ENCODE measurements around the gene SAMD8.

DNA sequence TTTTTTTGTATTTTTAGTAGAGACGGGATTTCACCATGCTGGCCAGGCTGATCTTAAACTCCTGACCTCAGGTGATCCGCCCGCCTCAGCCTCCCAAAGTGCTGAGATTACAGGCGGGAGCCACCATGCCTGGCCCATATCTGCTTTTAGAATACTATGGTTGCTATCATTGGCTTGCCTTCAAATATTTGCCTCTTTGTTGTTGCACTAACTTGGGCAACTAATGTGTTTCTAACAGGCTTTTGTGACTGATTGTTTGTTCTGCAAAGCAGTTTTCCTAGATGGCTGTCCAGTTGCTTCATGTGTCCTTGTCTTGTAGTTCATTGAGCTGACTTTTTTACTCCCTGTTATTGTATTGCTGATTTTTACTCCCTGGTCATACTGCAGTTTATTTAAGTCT lies 108.8 kb downstream of the SAMD8 start:
- TF ChIP-seq, protein P1, sequence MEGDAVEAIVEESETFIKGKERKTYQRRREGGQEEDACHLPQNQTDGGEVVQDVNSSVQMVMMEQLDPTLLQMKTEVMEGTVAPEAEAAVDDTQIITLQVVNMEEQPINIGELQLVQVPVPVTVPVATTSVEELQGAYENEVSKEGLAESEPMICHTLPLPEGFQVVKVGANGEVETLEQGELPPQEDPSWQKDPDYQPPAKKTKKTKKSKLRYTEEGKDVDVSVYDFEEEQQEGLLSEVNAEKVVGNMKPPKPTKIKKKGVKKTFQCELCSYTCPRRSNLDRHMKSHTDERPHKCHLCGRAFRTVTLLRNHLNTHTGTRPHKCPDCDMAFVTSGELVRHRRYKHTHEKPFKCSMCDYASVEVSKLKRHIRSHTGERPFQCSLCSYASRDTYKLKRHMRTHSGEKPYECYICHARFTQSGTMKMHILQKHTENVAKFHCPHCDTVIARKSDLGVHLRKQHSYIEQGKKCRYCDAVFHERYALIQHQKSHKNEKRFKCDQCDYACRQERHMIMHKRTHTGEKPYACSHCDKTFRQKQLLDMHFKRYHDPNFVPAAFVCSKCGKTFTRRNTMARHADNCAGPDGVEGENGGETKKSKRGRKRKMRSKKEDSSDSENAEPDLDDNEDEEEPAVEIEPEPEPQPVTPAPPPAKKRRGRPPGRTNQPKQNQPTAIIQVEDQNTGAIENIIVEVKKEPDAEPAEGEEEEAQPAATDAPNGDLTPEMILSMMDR (IDR thresholded peaks at IDR 0.05) = no peak
- no peak for TF ChIP-seq EZH2 (IDR thresholded peaks at IDR 0.05; ENCODE audit: borderline replicate concordance, insufficient read depth, low read depth, low read length, poor library complexity, severe bottlenecking)

Measured in B cell (primary cell).